HEK293 (cell line): ENCODE data around the gene CATSPERD.

Experiments
- CTCF ChIA-PET: fragments of 350-600 bp; formaldehyde crosslinking; extraction: SDS; loops from one replicate; lab custom pipeline; 2021; ENCODE audit warnings: antibody characterized with exemption; lab: Yijun Ruan, JAX
- POLR2A ChIA-PET: fragments of 300-600 bp; formaldehyde crosslinking; extraction: SDS; loops from one replicate; lab custom pipeline; 2020; ENCODE audit warnings: antibody characterized with exemption, inconsistent platforms; lab: Yijun Ruan, JAX
- H3K27ac ChIP-seq: fragments of 200-500 bp; sonication (Bioruptor generic); 2 replicates; pipeline ENCODE4 v1.5.1; 2014; ENCODE audit warnings: low read depth, low read length, control low read depth, inconsistent platforms; ENCODE audit errors: extremely low read depth
- H3K36me3 ChIP-seq, 2 experiments: fragments of 200-500 bp in 1 of 2; sonication (Bioruptor generic) in 1 of 2; 1 replicate in 1 of 2; 2 replicates in 1 of 2; pipeline ENCODE4 v1.5.1; 2014 to 2017; ENCODE audit warnings: inconsistent platforms in 2 of 2, low read length in 2 of 2; ENCODE audit not compliant: control insufficient read depth in 2 of 2, insufficient read depth in 1 of 2
- H3K4me1 ChIP-seq: fragments of 200-500 bp; sonication (Bioruptor generic); 2 replicates; pipeline ENCODE4 v1.5.1; 2014; ENCODE audit warnings: mild to moderate bottlenecking, low read length, inconsistent platforms; ENCODE audit not compliant: control insufficient read depth, insufficient read depth
- H3K4me3 ChIP-seq: 2 replicates; pipeline ENCODE4 v1.5.1; 2011; ENCODE audit warnings: low read depth, mild to moderate bottlenecking, control low read depth, low read length, moderate library complexity
- H3K9me3 ChIP-seq: fragments of 200-500 bp; sonication (Bioruptor generic); 2 replicates; pipeline ENCODE4 v1.5.1; 2014; ENCODE audit warnings: low read depth, low read length, inconsistent platforms; ENCODE audit not compliant: control insufficient read depth, insufficient read depth
- EGR2 ChIP-seq: fragments of 450-650 bp; formaldehyde crosslinking; IDR thresholded peaks from 2 replicates; pipeline ENCODE4 v1.5.1; 2016; ENCODE audit warnings: low read depth, missing biosample characterization, missing genetic modification characterization
- HOXA7 ChIP-seq: sonication (generic); formaldehyde crosslinking; IDR thresholded peaks from 2 replicates; pipeline ENCODE4 v1.8.1; 2022; ENCODE audit warnings: missing genetic modification reagents, borderline replicate concordance
- RBAK ChIP-seq: fragments of 450-650 bp; formaldehyde crosslinking; IDR thresholded peaks from 2 replicates; pipeline ENCODE4 v1.5.1; 2016; ENCODE audit warnings: missing biosample characterization, missing genetic modification characterization
- SCRT1 ChIP-seq: fragments of 450-650 bp; formaldehyde crosslinking; IDR thresholded peaks from 2 replicates; pipeline ENCODE4 v1.5.1; 2016; ENCODE audit warnings: missing biosample characterization, missing genetic modification characterization, borderline replicate concordance
- SCRT2 ChIP-seq: fragments of 450-650 bp; formaldehyde crosslinking; IDR thresholded peaks from 2 replicates; pipeline ENCODE4 v1.5.1; 2016; ENCODE audit warnings: missing biosample characterization, missing genetic modification characterization
- ZBTB17 ChIP-seq: fragments of 450-650 bp; formaldehyde crosslinking; IDR thresholded peaks from 2 replicates; pipeline ENCODE4 v1.5.1; 2016; ENCODE audit warnings: missing biosample characterization, missing genetic modification characterization
- ZBTB7A ChIP-seq: fragments of 450-650 bp; formaldehyde crosslinking; IDR thresholded peaks from 2 replicates; pipeline ENCODE4 v1.5.1; 2016; ENCODE audit warnings: low read depth, missing biosample characterization, missing genetic modification characterization
- ZFHX2 ChIP-seq: fragments of 450-650 bp; formaldehyde crosslinking; conservative IDR thresholded peaks from 2 replicates; pipeline ENCODE4 v1.5.1; 2016; ENCODE audit warnings: missing biosample characterization, missing genetic modification characterization
- ZFP37 ChIP-seq: fragments of 450-650 bp; formaldehyde crosslinking; IDR thresholded peaks from 2 replicates; pipeline ENCODE4 v1.5.1; 2016; ENCODE audit warnings: missing biosample characterization, missing genetic modification characterization
- ZIC2 ChIP-seq: fragments of 450-650 bp; formaldehyde crosslinking; IDR thresholded peaks from 2 replicates; pipeline ENCODE4 v1.5.1; 2016; ENCODE audit warnings: missing biosample characterization, missing genetic modification characterization
- ZNF23 ChIP-seq: fragments of 450-650 bp; formaldehyde crosslinking; IDR thresholded peaks from 2 replicates; pipeline ENCODE4 v1.5.1; 2016; ENCODE audit warnings: missing biosample characterization, missing genetic modification characterization, borderline replicate concordance
- ZNF302 ChIP-seq: fragments of 450-650 bp; formaldehyde crosslinking; IDR thresholded peaks from 2 replicates; pipeline ENCODE4 v1.5.1; 2016; ENCODE audit warnings: missing biosample characterization, missing genetic modification characterization, low read depth
- ZNF391 ChIP-seq: fragments of 450-650 bp; formaldehyde crosslinking; IDR thresholded peaks from 2 replicates; pipeline ENCODE4 v1.5.1; 2016; ENCODE audit warnings: low read depth, missing biosample characterization, missing genetic modification characterization, borderline replicate concordance
- ZNF426 ChIP-seq: fragments of 450-650 bp; formaldehyde crosslinking; IDR thresholded peaks from 2 replicates; pipeline ENCODE4 v1.5.1; 2017; ENCODE audit warnings: missing biosample characterization, missing genetic modification characterization, mild to moderate bottlenecking, inconsistent platforms, moderate library complexity
- ZNF747 ChIP-seq: fragments of 450-650 bp; formaldehyde crosslinking; IDR thresholded peaks from 2 replicates; pipeline ENCODE4 v1.5.1; 2016; ENCODE audit warnings: missing biosample characterization, missing genetic modification characterization
- ZSCAN30 ChIP-seq: fragments of 450-650 bp; IDR thresholded peaks from 2 replicates; pipeline ENCODE4 v1.5.1; 2018; ENCODE audit warnings: missing biosample characterization, mild to moderate bottlenecking, missing genetic modification characterization, moderate library complexity
- TF ChIP-seq, protein P1 (sequence below): fragments of 450-650 bp; formaldehyde crosslinking; IDR thresholded peaks from 2 replicates; pipeline ENCODE4; 2016; ENCODE audit warnings: missing biosample characterization, missing genetic modification characterization
- TF ChIP-seq, protein P2 (sequence below): fragments of 450-650 bp; formaldehyde crosslinking; conservative IDR thresholded peaks from 2 replicates; pipeline ENCODE4 v1.5.1; 2016; ENCODE audit warnings: low read depth, missing biosample characterization, missing genetic modification characterization
- TF ChIP-seq, protein P3 (sequence below): fragments of 450-650 bp; formaldehyde crosslinking; IDR thresholded peaks from 2 replicates; pipeline ENCODE4 v1.5.1; 2016; ENCODE audit warnings: missing biosample characterization, missing genetic modification characterization
- TF ChIP-seq, protein P4 (sequence below): fragments of 450-650 bp; formaldehyde crosslinking; IDR thresholded peaks from 2 replicates; pipeline ENCODE4 v1.5.1; 2017; ENCODE audit warnings: missing biosample characterization, mild to moderate bottlenecking, missing genetic modification characterization, moderate library complexity
- TF ChIP-seq, protein P5 (sequence below): fragments of 450-650 bp; formaldehyde crosslinking; IDR thresholded peaks from 2 replicates; pipeline ENCODE4 v1.5.0; 2017; ENCODE audit warnings: missing biosample characterization, missing genetic modification characterization, borderline replicate concordance

The CATSPERD gene

DNA sequence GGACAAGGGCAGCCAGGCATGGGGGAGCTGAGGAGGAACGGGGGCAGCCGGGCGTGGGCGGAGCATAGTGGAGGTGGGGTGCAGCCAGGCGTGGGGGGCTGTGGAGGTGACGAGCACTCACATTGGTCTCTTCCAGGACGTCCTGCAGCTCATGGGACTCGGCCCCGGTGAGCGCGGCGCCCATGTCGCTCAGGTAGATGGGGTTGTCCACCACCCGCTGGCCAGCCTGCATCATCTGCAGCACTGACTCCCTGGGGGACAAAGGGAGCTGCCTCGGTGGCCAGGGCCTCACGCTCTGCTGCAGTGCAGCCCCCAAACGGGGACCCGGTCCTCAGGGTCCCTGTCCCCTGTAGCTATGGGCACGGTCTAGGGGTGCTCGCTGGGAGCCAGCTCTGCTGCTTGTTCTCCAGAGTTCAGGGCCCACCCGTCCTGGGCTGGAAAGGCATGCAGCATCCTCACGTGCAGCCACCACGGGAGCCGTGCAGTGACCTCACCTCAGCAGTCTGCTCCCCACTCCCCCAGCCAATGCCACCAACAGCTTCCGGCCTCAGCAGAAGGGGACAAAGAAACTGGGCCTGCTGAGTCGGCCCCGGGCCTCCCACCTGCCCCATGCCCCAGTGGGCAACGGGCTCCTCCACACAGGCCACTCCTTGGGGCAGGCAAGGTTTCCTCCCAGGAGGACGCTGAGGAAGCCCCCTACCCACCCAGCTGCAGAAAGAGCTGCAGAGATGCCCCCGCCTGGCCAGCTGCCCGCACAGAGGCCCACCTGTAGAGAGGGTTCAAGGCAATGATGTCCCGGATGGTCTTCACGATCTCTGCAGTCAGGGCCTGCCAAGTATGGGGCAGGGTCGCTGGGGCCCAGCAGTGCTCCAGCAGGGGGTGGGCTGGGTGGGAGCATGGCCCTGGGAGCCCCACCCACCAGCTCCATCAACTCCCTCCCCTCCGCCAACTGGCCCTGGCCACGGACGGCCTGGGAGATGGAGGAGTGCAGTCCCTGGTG lies 12.6 kb upstream of the CATSPERD start:
- Histone ChIP-seq H3K36me3 (peaks cover 36 to 88% of the 10 kb centered on the region in 2 experiments; a peak in 2 of 3 replicates), H3K4me1 (no peaks in the 10 kb centered on the region)
- TF ChIP-seq ZBTB17 (tag by site-specific recombination) = no peak
- no peak for TF ChIP-seq RBAK (tag by site-specific recombination)
- no peak for TF ChIP-seq SCRT1 (tag by site-specific recombination)
- TF ChIP-seq ZIC2 (tag by site-specific recombination) = 0 out of 2 replicates have a peak, but pooled peaks have one; percentile 9
- no peak for TF ChIP-seq ZNF302 (tag by site-specific recombination)
- peak; percentile 57; the same call in 1 of the 2 replicates for TF ChIP-seq ZFHX2 (tag by site-specific recombination)
- TF ChIP-seq EGR2 (tag by site-specific recombination) = peak; percentile 60
- no peak for TF ChIP-seq ZNF391 (tag by site-specific recombination)
- no peak for TF ChIP-seq ZNF426
- TF ChIP-seq, protein P1, sequence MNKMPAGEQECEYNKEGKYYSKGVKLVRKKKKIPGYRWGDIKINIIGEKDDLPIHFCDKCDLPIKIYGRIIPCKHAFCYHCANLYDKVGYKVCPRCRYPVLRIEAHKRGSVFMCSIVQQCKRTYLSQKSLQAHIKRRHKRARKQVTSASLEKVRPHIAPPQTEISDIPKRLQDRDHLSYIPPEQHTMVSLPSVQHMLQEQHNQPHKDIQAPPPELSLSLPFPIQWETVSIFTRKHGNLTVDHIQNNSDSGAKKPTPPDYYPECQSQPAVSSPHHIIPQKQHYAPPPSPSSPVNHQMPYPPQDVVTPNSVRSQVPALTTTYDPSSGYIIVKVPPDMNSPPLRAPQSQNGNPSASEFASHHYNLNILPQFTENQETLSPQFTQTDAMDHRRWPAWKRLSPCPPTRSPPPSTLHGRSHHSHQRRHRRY (tag by site-specific recombination) = no peak
- TF ChIP-seq ZBTB7A (tag by site-specific recombination) = no peak
- no peak for TF ChIP-seq ZSCAN30 (tag by site-specific recombination)
- TF ChIP-seq, all 188 proteins: peak for 3
- POLR2A ChIA-PET = interaction anchor here (0.6 to 3.1 kb wide), 6 partner anchors 10 to 1899 kb away, joined by 3 to 10 read pairs (median 6); partner anchors contain the start of genes CATSPERD, LONP1 and RPL36
- no peak overlapping the region for H3K27ac ChIP-seq
- no peak overlapping the region for H3K4me3 ChIP-seq
- no peaks in the 10 kb centered on the region for H3K9me3 ChIP-seq
- CTCF ChIA-PET = interaction anchor here (0.6 kb wide), 1 partner anchor 18 kb away, joined by 4 read pairs; the partner anchor contains the start of gene RPL36

DNA sequence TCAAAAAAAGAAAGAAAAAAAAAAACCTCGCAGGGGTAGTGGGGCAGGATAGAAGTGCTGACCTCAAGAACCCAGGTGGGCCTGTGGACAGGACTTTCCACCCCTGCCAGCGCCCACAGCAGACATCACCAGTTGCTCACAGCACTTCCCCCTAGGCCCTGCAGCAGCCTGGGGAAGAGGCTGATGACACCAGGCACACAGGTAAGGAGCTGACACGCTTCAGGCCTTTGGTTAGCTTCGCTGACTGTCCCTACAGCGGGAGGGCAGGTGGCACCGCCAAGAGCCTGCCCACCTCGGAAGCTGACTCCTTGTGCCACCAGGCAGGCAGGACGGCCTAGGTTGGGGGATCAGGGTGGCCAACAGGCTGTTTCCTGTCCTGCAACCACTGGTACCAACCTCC lies 9.4 kb upstream of the CATSPERD start:
- ChIA-PET CTCF (interaction anchor here (0.6 kb wide), 1 partner anchor 156 kb away, joined by 4 read pairs; no protein-coding TSS in a partner anchor), POLR2A (interaction anchor here (2.2 to 2.9 kb wide), 2 partner anchors 9 to 21 kb away, joined by 11 to 14 read pairs; partner anchors contain the start of genes CATSPERD, LONP1 and RPL36)
- peaks cover 41 to 75% of the 10 kb centered on the region in 2 experiments; a peak in 2 of 3 replicates for H3K36me3 ChIP-seq
- no peaks in the 10 kb centered on the region for H3K4me1 ChIP-seq
- no peak overlapping the region for H3K27ac ChIP-seq
- no peaks in the 10 kb centered on the region for H3K9me3 ChIP-seq
- H3K4me3 ChIP-seq = no peak overlapping the region
- no peak for TF ChIP-seq ZFP37
- TF ChIP-seq ZBTB17 (tag by site-specific recombination) = peak; percentile 51; the same call in 1 of the 2 replicates
- TF ChIP-seq SCRT2 (tag by site-specific recombination) = no peak
- TF ChIP-seq ZNF23 (tag by site-specific recombination) = peak; percentile 69; the same call in 1 of the 2 replicates
- TF ChIP-seq, protein P2, sequence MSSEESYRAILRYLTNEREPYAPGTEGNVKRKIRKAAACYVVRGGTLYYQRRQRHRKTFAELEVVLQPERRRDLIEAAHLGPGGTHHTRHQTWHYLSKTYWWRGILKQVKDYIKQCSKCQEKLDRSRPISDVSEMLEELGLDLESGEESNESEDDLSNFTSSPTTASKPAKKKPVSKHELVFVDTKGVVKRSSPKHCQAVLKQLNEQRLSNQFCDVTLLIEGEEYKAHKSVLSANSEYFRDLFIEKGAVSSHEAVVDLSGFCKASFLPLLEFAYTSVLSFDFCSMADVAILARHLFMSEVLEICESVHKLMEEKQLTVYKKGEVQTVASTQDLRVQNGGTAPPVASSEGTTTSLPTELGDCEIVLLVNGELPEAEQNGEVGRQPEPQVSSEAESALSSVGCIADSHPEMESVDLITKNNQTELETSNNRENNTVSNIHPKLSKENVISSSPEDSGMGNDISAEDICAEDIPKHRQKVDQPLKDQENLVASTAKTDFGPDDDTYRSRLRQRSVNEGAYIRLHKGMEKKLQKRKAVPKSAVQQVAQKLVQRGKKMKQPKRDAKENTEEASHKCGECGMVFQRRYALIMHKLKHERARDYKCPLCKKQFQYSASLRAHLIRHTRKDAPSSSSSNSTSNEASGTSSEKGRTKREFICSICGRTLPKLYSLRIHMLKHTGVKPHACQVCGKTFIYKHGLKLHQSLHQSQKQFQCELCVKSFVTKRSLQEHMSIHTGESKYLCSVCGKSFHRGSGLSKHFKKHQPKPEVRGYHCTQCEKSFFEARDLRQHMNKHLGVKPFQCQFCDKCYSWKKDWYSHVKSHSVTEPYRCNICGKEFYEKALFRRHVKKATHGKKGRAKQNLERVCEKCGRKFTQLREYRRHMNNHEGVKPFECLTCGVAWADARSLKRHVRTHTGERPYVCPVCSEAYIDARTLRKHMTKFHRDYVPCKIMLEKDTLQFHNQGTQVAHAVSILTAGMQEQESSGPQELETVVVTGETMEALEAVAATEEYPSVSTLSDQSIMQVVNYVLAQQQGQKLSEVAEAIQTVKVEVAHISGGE (tag by site-specific recombination) = no peak
- TF ChIP-seq, protein P3, sequence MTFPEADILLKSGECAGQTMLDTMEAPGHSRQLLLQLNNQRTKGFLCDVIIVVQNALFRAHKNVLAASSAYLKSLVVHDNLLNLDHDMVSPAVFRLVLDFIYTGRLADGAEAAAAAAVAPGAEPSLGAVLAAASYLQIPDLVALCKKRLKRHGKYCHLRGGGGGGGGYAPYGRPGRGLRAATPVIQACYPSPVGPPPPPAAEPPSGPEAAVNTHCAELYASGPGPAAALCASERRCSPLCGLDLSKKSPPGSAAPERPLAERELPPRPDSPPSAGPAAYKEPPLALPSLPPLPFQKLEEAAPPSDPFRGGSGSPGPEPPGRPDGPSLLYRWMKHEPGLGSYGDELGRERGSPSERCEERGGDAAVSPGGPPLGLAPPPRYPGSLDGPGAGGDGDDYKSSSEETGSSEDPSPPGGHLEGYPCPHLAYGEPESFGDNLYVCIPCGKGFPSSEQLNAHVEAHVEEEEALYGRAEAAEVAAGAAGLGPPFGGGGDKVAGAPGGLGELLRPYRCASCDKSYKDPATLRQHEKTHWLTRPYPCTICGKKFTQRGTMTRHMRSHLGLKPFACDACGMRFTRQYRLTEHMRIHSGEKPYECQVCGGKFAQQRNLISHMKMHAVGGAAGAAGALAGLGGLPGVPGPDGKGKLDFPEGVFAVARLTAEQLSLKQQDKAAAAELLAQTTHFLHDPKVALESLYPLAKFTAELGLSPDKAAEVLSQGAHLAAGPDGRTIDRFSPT (tag by site-specific recombination) = peak; percentile 67
- no peak for TF ChIP-seq ZNF747 (tag by site-specific recombination)
- TF ChIP-seq, protein P4, sequence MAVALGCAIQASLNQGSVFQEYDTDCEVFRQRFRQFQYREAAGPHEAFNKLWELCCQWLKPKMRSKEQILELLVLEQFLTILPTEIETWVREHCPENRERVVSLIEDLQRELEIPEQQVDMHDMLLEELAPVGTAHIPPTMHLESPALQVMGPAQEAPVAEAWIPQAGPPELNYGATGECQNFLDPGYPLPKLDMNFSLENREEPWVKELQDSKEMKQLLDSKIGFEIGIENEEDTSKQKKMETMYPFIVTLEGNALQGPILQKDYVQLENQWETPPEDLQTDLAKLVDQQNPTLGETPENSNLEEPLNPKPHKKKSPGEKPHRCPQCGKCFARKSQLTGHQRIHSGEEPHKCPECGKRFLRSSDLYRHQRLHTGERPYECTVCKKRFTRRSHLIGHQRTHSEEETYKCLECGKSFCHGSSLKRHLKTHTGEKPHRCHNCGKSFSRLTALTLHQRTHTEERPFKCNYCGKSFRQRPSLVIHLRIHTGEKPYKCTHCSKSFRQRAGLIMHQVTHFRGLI (tag by site-specific recombination) = no peak
- TF ChIP-seq, protein P5, sequence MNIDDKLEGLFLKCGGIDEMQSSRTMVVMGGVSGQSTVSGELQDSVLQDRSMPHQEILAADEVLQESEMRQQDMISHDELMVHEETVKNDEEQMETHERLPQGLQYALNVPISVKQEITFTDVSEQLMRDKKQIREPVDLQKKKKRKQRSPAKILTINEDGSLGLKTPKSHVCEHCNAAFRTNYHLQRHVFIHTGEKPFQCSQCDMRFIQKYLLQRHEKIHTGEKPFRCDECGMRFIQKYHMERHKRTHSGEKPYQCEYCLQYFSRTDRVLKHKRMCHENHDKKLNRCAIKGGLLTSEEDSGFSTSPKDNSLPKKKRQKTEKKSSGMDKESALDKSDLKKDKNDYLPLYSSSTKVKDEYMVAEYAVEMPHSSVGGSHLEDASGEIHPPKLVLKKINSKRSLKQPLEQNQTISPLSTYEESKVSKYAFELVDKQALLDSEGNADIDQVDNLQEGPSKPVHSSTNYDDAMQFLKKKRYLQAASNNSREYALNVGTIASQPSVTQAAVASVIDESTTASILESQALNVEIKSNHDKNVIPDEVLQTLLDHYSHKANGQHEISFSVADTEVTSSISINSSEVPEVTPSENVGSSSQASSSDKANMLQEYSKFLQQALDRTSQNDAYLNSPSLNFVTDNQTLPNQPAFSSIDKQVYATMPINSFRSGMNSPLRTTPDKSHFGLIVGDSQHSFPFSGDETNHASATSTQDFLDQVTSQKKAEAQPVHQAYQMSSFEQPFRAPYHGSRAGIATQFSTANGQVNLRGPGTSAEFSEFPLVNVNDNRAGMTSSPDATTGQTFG (tag by site-specific recombination) = no peak
- no peak for TF ChIP-seq HOXA7 (CRISPR knock-in tag)
